ENCODE data around the gene SLC39A13. TPM values are rescaled to one million over a fixed set of nuclear protein-coding genes. Genes with fewer than 3 reads are reported as not detected.
A peak's percentile ranks its signal among the peaks of the same experiment; 100 is the strongest.

SLC39A13 gene
- total and polyA plus RNA-seq, 2 experiments from 2014 or later = 175 to 189 TPM

DNA sequence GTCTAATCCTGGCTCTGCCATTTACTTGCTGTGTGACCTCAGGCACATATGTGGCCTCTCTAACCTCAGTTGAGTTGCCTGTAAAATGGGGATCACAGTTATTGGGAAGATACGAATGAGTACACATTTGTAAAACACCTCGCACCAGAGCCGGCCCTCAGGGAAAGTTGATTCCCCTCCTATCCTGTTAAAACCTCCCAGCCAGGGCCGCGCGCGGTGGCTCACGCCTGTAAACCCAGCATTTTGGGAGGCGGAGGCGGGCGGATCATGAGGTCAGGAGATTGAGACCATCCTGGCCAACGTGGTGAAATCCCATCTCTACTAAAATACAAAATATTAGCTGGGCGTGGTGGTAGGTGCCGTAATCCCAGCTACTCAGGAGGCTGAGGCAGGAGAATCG is 48.0 kb upstream of the SLC39A13 start:
- Histone ChIP-seq H3K27ac (no peak overlapping the region), H3F3A (ENCODE audit: insufficient read depth) (0 out of 2 replicates have a peak, but pooled peaks cover 5% of the 10 kb centered on the region), H3K27me3 (replicated peaks; ENCODE audit: insufficient read depth) (no peaks in the 10 kb centered on the region), H4K20me1 (ENCODE audit: insufficient read depth) (no peaks in the 10 kb centered on the region), H3K9ac (no peak overlapping the region), H3K9me3 (ENCODE audit: low read depth) (no peaks in the 10 kb centered on the region), H3K4me2 (ENCODE audit: unreplicated experiment) (no peak overlapping the region), H3K79me2 (ENCODE audit: insufficient read depth) (no peaks in the 10 kb centered on the region), H3K9me2 (ENCODE audit: insufficient read depth) (no peaks in the 10 kb centered on the region), H3K4me3 (no peak overlapping the region), H3K4me1 (ENCODE audit: insufficient read depth) (no peaks in the 10 kb centered on the region), H3K36me3 (ENCODE audit: low read depth) (no peaks in the 10 kb centered on the region), H2AFZ (no peak overlapping the region)
- no peak for DNase-seq
- in situ Hi-C loops (cut with MboI) = no loop called here
- WGBS, 2 experiments (ENCODE audit: low coverage in 1 of 2, low lambda C conversion rate in 2 of 2, missing lambda C conversion rate in 2 of 2) = 92 to 94% methylated on average over 15 of the region's 15 CpGs
- TF ChIP-seq EZH2 (IDR thresholded peaks at IDR 0.05; ENCODE audit: insufficient read depth, poor library complexity, severe bottlenecking) (no peak), EZH2phosphoT487 (IDR thresholded peaks at IDR 0.05; ENCODE audit: insufficient read depth, low read depth) (no peak)

- Histone ChIP-seq H3K4me2 (ENCODE audit: unreplicated experiment) (no peak overlapping the region), H3K9ac (no peak overlapping the region), H3K4me3 (no peak overlapping the region), H4K20me1 (ENCODE audit: insufficient read depth) (no peaks in the 10 kb centered on the region), H2AFZ (no peak overlapping the region), H3K4me1 (ENCODE audit: insufficient read depth) (no peaks in the 10 kb centered on the region), H3K9me3 (ENCODE audit: low read depth) (no peaks in the 10 kb centered on the region), H3K27ac (no peak overlapping the region), H3K9me2 (ENCODE audit: insufficient read depth) (no peaks in the 10 kb centered on the region), H3K36me3 (ENCODE audit: low read depth) (no peaks in the 10 kb centered on the region), H3K79me2 (ENCODE audit: insufficient read depth) (no peaks in the 10 kb centered on the region), H3F3A (ENCODE audit: insufficient read depth) (no peaks in the 10 kb centered on the region), H3K27me3 (replicated peaks; ENCODE audit: insufficient read depth) (0 out of 2 replicates have a peak, but pooled peaks cover 4% of the 10 kb centered on the region)
- DNase-seq = no peak
- no peak for TF ChIP-seq EZH2phosphoT487 (IDR thresholded peaks at IDR 0.05; ENCODE audit: insufficient read depth, low read depth)
- TF ChIP-seq EZH2 (IDR thresholded peaks at IDR 0.05; ENCODE audit: insufficient read depth, poor library complexity, severe bottlenecking) = no peak
- 86 to 88% methylated on average over 13 of the region's 13 CpGs for WGBS, 2 experiments (ENCODE audit: low coverage in 1 of 2, low lambda C conversion rate in 2 of 2, missing lambda C conversion rate in 2 of 2)
- in situ Hi-C loops (cut with MboI) = no loop called here
Measured at GRCh38 chr11:47361419-47361818, 47.0 kb upstream of the SLC39A13 start.

DNA sequence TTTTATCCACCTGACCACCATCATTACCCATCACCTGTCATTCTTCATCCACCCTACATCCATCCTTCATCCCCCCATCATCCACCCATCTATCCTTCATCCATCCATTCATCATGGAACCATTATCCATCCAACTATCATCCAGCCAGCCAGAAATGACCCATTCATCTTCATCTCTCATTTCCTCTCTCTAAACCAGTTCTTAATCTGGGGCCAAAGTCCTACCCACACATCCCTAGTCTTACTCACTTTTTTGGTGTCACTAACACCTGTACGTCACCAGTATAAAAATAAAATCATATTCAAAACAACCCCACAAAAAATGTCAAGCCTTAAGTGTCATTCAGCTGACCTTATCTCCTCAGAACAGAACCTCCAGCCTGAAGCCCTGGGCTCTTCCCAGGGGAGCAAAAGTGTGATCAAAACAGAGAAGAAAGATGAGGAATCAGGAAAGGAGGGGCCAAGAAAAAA is 42.3 kb upstream of the SLC39A13 start:
- 44% methylated on average over 1 of the region's 1 CpG for WGBS, 2 experiments (ENCODE audit: low coverage in 1 of 2, low lambda C conversion rate in 2 of 2, missing lambda C conversion rate in 2 of 2)

DNA sequence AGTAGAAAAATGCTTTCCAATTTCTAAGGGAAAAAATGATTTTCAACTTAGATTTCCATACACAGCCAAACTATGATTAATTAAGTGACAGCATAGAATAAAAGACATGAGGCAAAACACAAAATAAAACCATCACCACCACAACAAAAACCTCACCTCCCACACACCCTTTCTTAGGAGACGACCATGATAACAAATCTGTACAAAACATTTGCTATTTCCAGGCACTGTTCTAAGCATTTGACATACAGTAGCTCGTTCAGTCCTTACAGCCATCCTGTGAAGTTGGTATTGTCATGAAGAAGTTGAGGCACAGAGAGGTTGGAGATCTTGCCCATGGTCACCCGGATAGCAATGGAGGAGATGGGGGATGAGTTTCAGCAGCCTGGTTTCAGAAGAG is 38.7 kb upstream of the SLC39A13 start:
- Histone ChIP-seq H3K27me3 (replicated peaks; ENCODE audit: insufficient read depth) (0 out of 2 replicates have a peak, but pooled peaks cover 4% of the 10 kb centered on the region), H3K4me2 (ENCODE audit: unreplicated experiment) (no peak overlapping the region), H4K20me1 (ENCODE audit: insufficient read depth) (no peaks in the 10 kb centered on the region), H3K27ac (no peak overlapping the region), H3K36me3 (ENCODE audit: low read depth) (no peaks in the 10 kb centered on the region), H3K4me3 (no peak overlapping the region), H3K4me1 (ENCODE audit: insufficient read depth) (peaks cover 3% of the 10 kb centered on the region; the same call in 1 of the 2 replicates), H3K9me3 (ENCODE audit: low read depth) (no peaks in the 10 kb centered on the region), H2AFZ (0 out of 2 replicates have a peak overlapping the region, but pooled peaks have one; percentile 30), H3K79me2 (ENCODE audit: insufficient read depth) (no peaks in the 10 kb centered on the region), H3K9me2 (ENCODE audit: insufficient read depth) (no peaks in the 10 kb centered on the region), H3K9ac (no peak overlapping the region), H3F3A (ENCODE audit: insufficient read depth) (peaks cover 5% of the 10 kb centered on the region; the same call in 1 of the 2 replicates)
- 17 to 19% methylated on average over 3 of the region's 3 CpGs for WGBS, 2 experiments (ENCODE audit: low coverage in 1 of 2, low lambda C conversion rate in 2 of 2, missing lambda C conversion rate in 2 of 2)
- in situ Hi-C loops (cut with MboI) = loop anchor here (10.0 kb wide), 1 partner anchor 75 kb away; the partner anchor contains the start of gene RAPSN
- DNase-seq = no peak
- TF ChIP-seq EZH2 (IDR thresholded peaks at IDR 0.05; ENCODE audit: insufficient read depth, poor library complexity, severe bottlenecking) (no peak), EZH2phosphoT487 (IDR thresholded peaks at IDR 0.05; ENCODE audit: insufficient read depth, low read depth) (no peak)

More for the DNA sequence above, 42.3 kb upstream of the SLC39A13 start:
- no peak overlapping the region for H3K4me2 ChIP-seq (ENCODE audit: unreplicated experiment)
- H3K4me3 ChIP-seq = no peak overlapping the region
- no peak overlapping the region for H3K27ac ChIP-seq
- in situ Hi-C loops (cut with MboI) = no loop called here
- no peaks in the 10 kb centered on the region for H3K9me3 ChIP-seq (ENCODE audit: low read depth)
- no peaks in the 10 kb centered on the region for H3K36me3 ChIP-seq (ENCODE audit: low read depth)
- no peaks in the 10 kb centered on the region; the same call in 1 of the 2 replicates for H3K4me1 ChIP-seq (ENCODE audit: insufficient read depth)
- no peak overlapping the region for H3K9ac ChIP-seq
- peaks cover 5% of the 10 kb centered on the region; the same call in 1 of the 2 replicates for H3F3A ChIP-seq (ENCODE audit: insufficient read depth)
- no peaks in the 10 kb centered on the region for H4K20me1 ChIP-seq (ENCODE audit: insufficient read depth)
- 0 out of 2 replicates have a peak, but pooled peaks cover 4% of the 10 kb centered on the region for H3K27me3 ChIP-seq (replicated peaks; ENCODE audit: insufficient read depth)
- H3K9me2 ChIP-seq (ENCODE audit: insufficient read depth) = no peaks in the 10 kb centered on the region
- no peak overlapping the region for H2AFZ ChIP-seq
- DNase-seq = no peak
- no peak for TF ChIP-seq EZH2phosphoT487 (IDR thresholded peaks at IDR 0.05; ENCODE audit: insufficient read depth, low read depth)
- TF ChIP-seq EZH2 (IDR thresholded peaks at IDR 0.05; ENCODE audit: insufficient read depth, poor library complexity, severe bottlenecking) = no peak
- no peaks in the 10 kb centered on the region for H3K79me2 ChIP-seq (ENCODE audit: insufficient read depth)

All from GM23248 (cell line).